GM18505 (cell line): Measurements from ENCODE around the gene MNT.

Experiments
- ATAC-seq: cut with Tn5 transposase; IDR thresholded peaks from one replicate; pipeline ENCODE4 v1.9.1; 2021; ENCODE audit not compliant: unreplicated experiment
- POLR2A ChIP-seq: IDR thresholded peaks from 4 replicates; pipeline ENCODE4 v1.6.1; 2011; ENCODE audit warnings: borderline replicate concordance; ENCODE audit not compliant: insufficient read depth, insufficient read length; ENCODE audit errors: extremely low read depth

Gene MNT

GRCh38 chr17:2364763-2365116, 36.1 kb downstream of the MNT start:
- no peak for ATAC-seq

GRCh38 chr17:2363851-2364762, 36.8 kb downstream of the MNT start:
- ATAC-seq = no peak
- TF ChIP-seq POLR2A = no peak

More at GRCh38 chr17:2364763-2365116, 36.1 kb downstream of the MNT start:
- no peak for TF ChIP-seq POLR2A

GRCh38 chr17:2363318-2363717, 37.5 kb downstream of the MNT start:
- TF ChIP-seq POLR2A = no peak
- ATAC-seq = no peak

GRCh38 chr17:2362881-2363280, 38.0 kb downstream of the MNT start:
- TF ChIP-seq POLR2A = no peak
- no peak for ATAC-seq

- no peak for ATAC-seq
Measured at GRCh38 chr17:2362416-2362815, 38.4 kb downstream of the MNT start.

GRCh38 chr17:2362016-2362415, 38.8 kb downstream of the MNT start:
- TF ChIP-seq POLR2A = no peak

More at GRCh38 chr17:2362416-2362815, 38.4 kb downstream of the MNT start:
- TF ChIP-seq POLR2A = no peak

GRCh38 chr17:2361010-2361760, 39.7 kb downstream of the MNT start:
- TF ChIP-seq POLR2A = no peak
- ATAC-seq = no peak

More at GRCh38 chr17:2362016-2362415, 38.8 kb downstream of the MNT start:
- ATAC-seq = no peak

GRCh38 chr17:2357931-2358434, 42.9 kb downstream of the MNT start:
- TF ChIP-seq POLR2A = no peak
- ATAC-seq = no peak

- no peak for ATAC-seq
- no peak for TF ChIP-seq POLR2A
Measured at GRCh38 chr17:2357237-2357636, 43.6 kb downstream of the MNT start.

GRCh38 chr17:2354311-2354710, 46.5 kb downstream of the MNT start:
- TF ChIP-seq POLR2A = no peak
- no peak for ATAC-seq

- TF ChIP-seq POLR2A = no peak
- no peak for ATAC-seq
Measured at GRCh38 chr17:2351269-2351668, 49.6 kb downstream of the MNT start.

GRCh38 chr17:2347805-2348685, 52.8 kb downstream of the MNT start:
- no peak for ATAC-seq
- no peak for TF ChIP-seq POLR2A

GRCh38 chr17:2346475-2346874, 54.4 kb downstream of the MNT start:
- ATAC-seq = no peak
- no peak for TF ChIP-seq POLR2A
